ENCODE measurements around the gene TMEM14B.

DNA sequence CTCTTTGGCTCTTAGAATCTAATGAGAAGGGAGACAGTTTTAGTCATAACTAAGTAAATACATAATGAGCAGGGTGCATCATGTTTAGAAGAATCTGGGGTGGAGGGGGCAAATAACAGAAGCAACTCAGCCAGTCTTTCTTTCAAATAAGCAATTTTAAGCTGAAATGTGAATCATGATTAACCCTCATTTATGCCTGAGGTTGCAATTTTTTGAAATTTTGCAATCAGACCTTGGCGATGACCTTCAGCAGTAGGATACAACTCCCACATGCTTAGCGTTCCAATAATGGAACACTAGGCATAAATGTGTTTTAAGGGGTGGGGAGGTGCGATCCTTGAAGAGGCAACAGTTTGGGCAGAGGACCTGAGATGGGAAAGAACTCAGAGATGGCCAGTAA lies 30.6 kb downstream of the TMEM14B start:
- TF ChIP-seq, protein P1, sequence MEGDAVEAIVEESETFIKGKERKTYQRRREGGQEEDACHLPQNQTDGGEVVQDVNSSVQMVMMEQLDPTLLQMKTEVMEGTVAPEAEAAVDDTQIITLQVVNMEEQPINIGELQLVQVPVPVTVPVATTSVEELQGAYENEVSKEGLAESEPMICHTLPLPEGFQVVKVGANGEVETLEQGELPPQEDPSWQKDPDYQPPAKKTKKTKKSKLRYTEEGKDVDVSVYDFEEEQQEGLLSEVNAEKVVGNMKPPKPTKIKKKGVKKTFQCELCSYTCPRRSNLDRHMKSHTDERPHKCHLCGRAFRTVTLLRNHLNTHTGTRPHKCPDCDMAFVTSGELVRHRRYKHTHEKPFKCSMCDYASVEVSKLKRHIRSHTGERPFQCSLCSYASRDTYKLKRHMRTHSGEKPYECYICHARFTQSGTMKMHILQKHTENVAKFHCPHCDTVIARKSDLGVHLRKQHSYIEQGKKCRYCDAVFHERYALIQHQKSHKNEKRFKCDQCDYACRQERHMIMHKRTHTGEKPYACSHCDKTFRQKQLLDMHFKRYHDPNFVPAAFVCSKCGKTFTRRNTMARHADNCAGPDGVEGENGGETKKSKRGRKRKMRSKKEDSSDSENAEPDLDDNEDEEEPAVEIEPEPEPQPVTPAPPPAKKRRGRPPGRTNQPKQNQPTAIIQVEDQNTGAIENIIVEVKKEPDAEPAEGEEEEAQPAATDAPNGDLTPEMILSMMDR (IDR thresholded peaks at IDR 0.05) = no peak
- no peak for TF ChIP-seq POLR2AphosphoS5 (IDR thresholded peaks at IDR 0.05)

Data from upper lobe of left lung (tissue), 4 donors.